PC-3 (cell line): ENCODE measurements around the gene CCM2.

Source experiments
- EZH2 ChIP-seq: fragments of 300-600 bp; sonication (generic); IDR thresholded peaks from one replicate; pipeline ENCODE4 v1.6.1; 2017; ENCODE audit warnings: antibody characterized with exemption, mild to moderate bottlenecking, low read length; ENCODE audit not compliant: unreplicated experiment
- EZH2phosphoT487 ChIP-seq: fragments of 300-600 bp; sonication (generic); IDR thresholded peaks from 2 replicates; pipeline ENCODE4 v1.6.1; 2018; ENCODE audit warnings: mild to moderate bottlenecking, antibody characterized with exemption, low read length, borderline replicate concordance
- TF ChIP-seq, protein P1 (sequence below): fragments of 300-600 bp; sonication (generic); conservative IDR thresholded peaks from 2 replicates; pipeline ENCODE4 v1.5.1; 2017; ENCODE audit warnings: antibody characterized with exemption, low read depth, mild to moderate bottlenecking, low read length

DNA sequence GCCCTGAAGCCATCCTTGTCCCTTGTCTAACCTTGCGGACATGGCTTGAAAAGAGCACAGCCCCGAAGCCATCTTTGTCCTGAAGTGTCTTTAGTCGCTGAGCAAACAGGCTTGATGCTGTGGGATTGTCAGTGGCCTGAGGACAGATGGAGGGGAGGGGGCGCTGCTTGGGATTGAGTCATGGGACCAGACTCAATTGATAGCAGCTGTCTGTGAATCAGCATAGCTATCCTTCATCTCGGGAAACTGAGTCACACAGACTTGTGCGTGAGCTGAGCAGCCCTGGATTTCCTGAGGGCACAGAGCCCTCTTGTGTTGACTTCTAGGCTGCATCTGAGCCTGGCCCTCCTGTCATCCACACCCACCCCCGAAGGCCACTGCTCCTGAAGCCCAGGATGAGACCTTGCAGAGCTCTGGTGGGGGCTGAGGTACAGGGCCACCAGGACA is 35.6 kb upstream of the CCM2 start:
- TF ChIP-seq, protein P1, sequence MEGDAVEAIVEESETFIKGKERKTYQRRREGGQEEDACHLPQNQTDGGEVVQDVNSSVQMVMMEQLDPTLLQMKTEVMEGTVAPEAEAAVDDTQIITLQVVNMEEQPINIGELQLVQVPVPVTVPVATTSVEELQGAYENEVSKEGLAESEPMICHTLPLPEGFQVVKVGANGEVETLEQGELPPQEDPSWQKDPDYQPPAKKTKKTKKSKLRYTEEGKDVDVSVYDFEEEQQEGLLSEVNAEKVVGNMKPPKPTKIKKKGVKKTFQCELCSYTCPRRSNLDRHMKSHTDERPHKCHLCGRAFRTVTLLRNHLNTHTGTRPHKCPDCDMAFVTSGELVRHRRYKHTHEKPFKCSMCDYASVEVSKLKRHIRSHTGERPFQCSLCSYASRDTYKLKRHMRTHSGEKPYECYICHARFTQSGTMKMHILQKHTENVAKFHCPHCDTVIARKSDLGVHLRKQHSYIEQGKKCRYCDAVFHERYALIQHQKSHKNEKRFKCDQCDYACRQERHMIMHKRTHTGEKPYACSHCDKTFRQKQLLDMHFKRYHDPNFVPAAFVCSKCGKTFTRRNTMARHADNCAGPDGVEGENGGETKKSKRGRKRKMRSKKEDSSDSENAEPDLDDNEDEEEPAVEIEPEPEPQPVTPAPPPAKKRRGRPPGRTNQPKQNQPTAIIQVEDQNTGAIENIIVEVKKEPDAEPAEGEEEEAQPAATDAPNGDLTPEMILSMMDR = peak; percentile 52
- TF ChIP-seq EZH2 (no peak), EZH2phosphoT487 (no peak)
